CD4-positive, CD25-positive, alpha-beta regulatory T cell (primary cell): ENCODE results near the gene RPL3. TPM values are rescaled to one million over a fixed set of nuclear protein-coding genes. Genes with fewer than 3 reads are reported as not detected.

Source experiments
- ATAC-seq, 2 donors: fragments of 150-1000 bp; cut with Tn5 transposase; one replicate each; pipeline ENCODE4 v1.10.0; 2021; ENCODE audit warnings: low read depth in 2 of 2, moderate number of reproducible peaks in 2 of 2, moderate library complexity in 1 of 2
- DNase-seq, 3 donors: peaks; one replicate each; pipeline versions ENCODE4 v3.0.0 to v3.0.0-alpha.2; 2012 to 2022; ENCODE audit warnings: mixed read lengths in 1 of 3
- H3K27ac ChIP-seq: one replicate; pipeline ENCODE4 v1.7.0; 2013; ENCODE audit warnings: mild to moderate bottlenecking, low read length; ENCODE audit not compliant: insufficient read depth, poor library complexity, severe bottlenecking
- H3K27me3 ChIP-seq: one replicate; pipeline ENCODE4 v1.7.0; 2013; ENCODE audit warnings: low read length; ENCODE audit not compliant: control insufficient read depth, insufficient read depth
- H3K36me3 ChIP-seq: one replicate; pipeline ENCODE4 v1.7.0; 2013; ENCODE audit warnings: mild to moderate bottlenecking, low read length, moderate library complexity; ENCODE audit not compliant: control insufficient read depth, insufficient read depth
- H3K4me1 ChIP-seq: 2 replicates; pipeline ENCODE4 v1.7.0; 2013; ENCODE audit warnings: mild to moderate bottlenecking, low read length; ENCODE audit not compliant: insufficient read depth, control insufficient read depth, poor library complexity, severe bottlenecking
- H3K4me3 ChIP-seq: one replicate; pipeline ENCODE4 v1.7.0; 2013; ENCODE audit warnings: low read depth, mild to moderate bottlenecking, low read length, moderate library complexity
- H3K9me3 ChIP-seq, 2 experiments: 1 replicate in 1 of 2; 2 replicates in 1 of 2; pipeline ENCODE4 v1.7.0; 2013; ENCODE audit warnings: low read length in 2 of 2, mild to moderate bottlenecking in 1 of 2, moderate library complexity in 1 of 2; ENCODE audit not compliant: control insufficient read depth in 2 of 2
- H3K27ac Mint-ChIP-seq, 3 donors: one replicate each; pipeline ENCODE4 v1.8.0; 2020 to 2022; ENCODE audit warnings: mild to moderate bottlenecking in 3 of 3, mixed read lengths in 3 of 3, moderate library complexity in 2 of 3
- H3K27me3 Mint-ChIP-seq: one replicate; pipeline ENCODE4 v1.8.0; 2022; ENCODE audit warnings: mild to moderate bottlenecking, mixed read lengths
- H3K36me3 Mint-ChIP-seq: one replicate; pipeline ENCODE4 v1.8.0; 2020; ENCODE audit warnings: mixed read lengths
- H3K4me1 Mint-ChIP-seq, 4 donors: one replicate each; pipeline ENCODE4 v1.8.0; 2020 to 2022; ENCODE audit warnings: mixed read lengths in 4 of 4, mild to moderate bottlenecking in 1 of 4
- H3K4me3 Mint-ChIP-seq, 4 donors: one replicate each; pipeline ENCODE4 v1.8.0; 2020 to 2022; ENCODE audit warnings: mild to moderate bottlenecking in 4 of 4, mixed read lengths in 4 of 4, moderate library complexity in 3 of 4
- H3K9me3 Mint-ChIP-seq, 7 donors: one replicate each; pipeline ENCODE4 v1.8.0; 2020 to 2022; ENCODE audit warnings: mixed read lengths in 7 of 7, mild to moderate bottlenecking in 3 of 7, moderate library complexity in 2 of 7
- polyA plus RNA-seq, 4 donors: library from polyadenylated mRNA; unstranded; fragments of 300-500 nt; fragmentation: Illumina TruSeq; gene quantifications; one replicate each; pipeline ENCODE4 v1.2.3, GENCODE V29; 2021
- total RNA-seq: library from RNA; stranded (reverse); gene quantifications from one replicate; pipeline ENCODE4 v1.2.3, GENCODE V29; 2022

The RPL3 gene
- total and polyA plus RNA-seq, 5 donors from 2014 or later: 1,978 to 4,217 (median 2,589) TPM

DNA sequence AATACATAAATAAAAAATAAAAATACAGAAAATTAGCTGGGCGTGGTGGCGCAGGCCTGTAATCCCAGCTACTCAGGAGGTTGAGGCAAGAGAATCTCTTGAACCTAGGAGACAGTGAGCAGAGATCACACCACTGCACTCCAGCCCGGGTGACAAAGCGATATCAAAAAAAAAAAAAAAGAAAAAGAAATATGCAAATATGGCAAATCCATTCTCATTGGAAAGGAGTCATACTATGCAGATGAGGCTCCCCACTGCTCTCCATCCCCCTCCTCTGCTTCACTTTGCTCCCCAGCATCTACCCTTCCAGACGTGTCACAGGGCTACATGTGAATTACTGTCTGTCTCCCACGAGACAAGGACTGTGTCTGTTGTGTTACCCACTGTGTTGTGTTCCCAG lies 38.3 kb downstream of the RPL3 start:
- no peaks in the 10 kb centered on the region for H3K4me1 ChIP-seq
- Mint-ChIP-seq H3K36me3 (no peaks in the 10 kb centered on the region), H3K4me3 (no peak overlapping the region), H3K27me3 (peaks cover 10% of the 10 kb centered on the region), H3K27ac (no peak overlapping the region), H3K9me3 (peaks cover 0 to 12% (median 2%) of the 10 kb centered on the region in 7 donors), H3K4me1 (no peaks in the 10 kb centered on the region)
- peaks cover 0 to 8% of the 10 kb centered on the region in 2 experiments for H3K9me3 ChIP-seq
- ATAC-seq (no peak), DNase-seq (no peak)
- no peak overlapping the region for H3K4me3 ChIP-seq
- no peaks in the 10 kb centered on the region for H3K27me3 ChIP-seq
- no peak overlapping the region for H3K27ac ChIP-seq
- H3K36me3 ChIP-seq: no peaks in the 10 kb centered on the region

DNA sequence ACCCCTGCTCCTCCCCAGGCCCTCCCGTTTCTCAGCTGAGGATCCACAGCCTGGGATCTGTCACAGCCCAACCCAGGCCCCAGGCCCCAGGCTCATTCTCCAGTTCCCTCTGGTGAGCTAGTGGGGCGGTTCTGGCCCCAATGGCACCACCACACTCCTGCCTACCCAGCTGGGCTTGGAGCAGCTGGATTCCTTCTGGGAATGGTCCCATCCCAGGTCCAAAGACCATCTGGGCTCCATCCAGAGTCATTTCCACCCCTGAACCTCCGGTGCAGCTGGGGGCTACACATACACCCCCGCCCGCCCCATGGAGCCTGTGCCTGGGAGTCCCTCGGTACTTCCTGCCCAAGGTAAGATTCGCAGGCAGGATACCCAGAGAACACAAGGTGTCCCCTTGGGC lies 39.2 kb downstream of the RPL3 start:
- no peak for DNase-seq
- peaks cover 0 to 11% (median 2%) of the 10 kb centered on the region in 7 donors for H3K9me3 Mint-ChIP-seq
- ATAC-seq: no peak
- peaks cover 18% of the 10 kb centered on the region for H3K27me3 Mint-ChIP-seq
- H3K27ac Mint-ChIP-seq: no peak overlapping the region
- Histone ChIP-seq H3K4me3 (no peak overlapping the region), H3K9me3 (peaks cover 0 to 8% of the 10 kb centered on the region in 2 experiments), H3K36me3 (no peaks in the 10 kb centered on the region), H3K27me3 (no peaks in the 10 kb centered on the region), H3K4me1 (no peaks in the 10 kb centered on the region), H3K27ac (no peak overlapping the region)
- H3K4me3 Mint-ChIP-seq: no peak overlapping the region
- no peaks in the 10 kb centered on the region for H3K36me3 Mint-ChIP-seq
- H3K4me1 Mint-ChIP-seq: no peaks in the 10 kb centered on the region

DNA sequence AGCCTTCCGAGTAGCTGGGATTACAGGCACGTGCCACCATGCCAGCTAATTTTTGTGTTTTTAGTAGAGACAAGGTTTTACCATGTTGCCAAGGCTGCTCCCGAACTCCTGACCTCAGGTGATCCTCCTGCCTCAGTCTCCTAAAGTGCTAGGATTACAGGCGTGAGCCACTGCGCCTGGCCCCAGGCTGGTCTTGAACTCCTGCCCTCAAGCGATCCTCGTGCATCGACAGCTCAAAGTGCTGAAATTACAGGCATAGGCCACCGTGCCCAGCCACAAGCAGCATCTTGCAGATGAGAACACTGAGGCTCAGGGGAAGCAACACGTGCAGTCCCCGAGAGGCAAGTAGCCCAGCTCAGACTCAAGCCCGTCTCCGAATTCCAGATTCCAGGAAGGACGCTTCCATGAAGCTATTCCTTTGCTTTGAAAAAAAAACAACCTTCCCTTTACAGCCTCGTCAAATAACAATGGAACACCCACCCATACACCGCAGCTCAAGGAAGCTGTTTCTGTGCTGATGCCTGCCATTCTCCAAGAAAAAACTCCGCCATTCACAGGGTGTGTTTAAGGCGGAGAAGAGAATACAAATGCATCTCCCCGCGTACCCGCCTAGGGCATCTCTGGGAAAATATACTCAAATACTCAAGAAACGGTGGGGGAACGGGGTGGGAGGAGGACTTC lies 40.1 kb downstream of the RPL3 start:
- Mint-ChIP-seq H3K36me3 (no peaks in the 10 kb centered on the region), H3K4me1 (no peaks in the 10 kb centered on the region)

DNA sequence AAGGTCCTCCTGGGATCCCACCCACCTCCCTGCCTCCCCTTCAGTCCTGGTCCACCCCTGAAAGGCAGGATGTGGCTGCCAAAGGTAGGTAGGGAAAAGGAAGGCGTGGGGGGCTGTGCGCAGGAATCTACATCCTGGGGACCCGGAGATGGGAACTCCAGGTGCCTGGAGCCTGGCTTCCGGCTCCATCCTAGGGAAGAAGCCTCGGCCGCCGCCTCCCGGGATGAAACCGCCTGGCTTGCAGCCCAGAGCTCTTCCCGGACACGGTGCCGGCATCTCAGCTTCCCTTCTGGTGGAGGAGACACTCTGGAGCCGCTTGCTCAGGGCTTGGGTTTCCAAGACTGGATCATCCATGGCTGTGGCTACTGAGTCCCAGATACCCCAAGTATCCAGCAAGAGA lies 41.4 kb downstream of the RPL3 start:
- Mint-ChIP-seq H3K4me3 (no peak overlapping the region), H3K9me3 (peaks cover 0 to 5% (median 0%) of the 10 kb centered on the region in 7 donors), H3K36me3 (no peaks in the 10 kb centered on the region), H3K27ac (no peak overlapping the region), H3K27me3 (peaks cover 30% of the 10 kb centered on the region), H3K4me1 (no peaks in the 10 kb centered on the region)
- ATAC-seq (no peak), DNase-seq (no peak)
- Histone ChIP-seq H3K4me1 (no peaks in the 10 kb centered on the region), H3K9me3 (no peaks in the 10 kb centered on the region), H3K4me3 (no peak overlapping the region), H3K27ac (no peak overlapping the region), H3K27me3 (no peaks in the 10 kb centered on the region), H3K36me3 (no peaks in the 10 kb centered on the region)

More for the DNA sequence above, 40.1 kb downstream of the RPL3 start:
- Histone ChIP-seq H3K27ac (no peak overlapping the region), H3K4me3 (no peak overlapping the region), H3K4me1 (no peaks in the 10 kb centered on the region), H3K27me3 (no peaks in the 10 kb centered on the region), H3K9me3 (no peaks in the 10 kb centered on the region), H3K36me3 (no peaks in the 10 kb centered on the region)
- peaks cover 0 to 5% (median 1%) of the 10 kb centered on the region in 7 donors for H3K9me3 Mint-ChIP-seq
- no peak overlapping the region for H3K4me3 Mint-ChIP-seq
- H3K27ac Mint-ChIP-seq: no peak overlapping the region
- DNase-seq (no peak), ATAC-seq (no peak)
- H3K27me3 Mint-ChIP-seq: peaks cover 20% of the 10 kb centered on the region

DNA sequence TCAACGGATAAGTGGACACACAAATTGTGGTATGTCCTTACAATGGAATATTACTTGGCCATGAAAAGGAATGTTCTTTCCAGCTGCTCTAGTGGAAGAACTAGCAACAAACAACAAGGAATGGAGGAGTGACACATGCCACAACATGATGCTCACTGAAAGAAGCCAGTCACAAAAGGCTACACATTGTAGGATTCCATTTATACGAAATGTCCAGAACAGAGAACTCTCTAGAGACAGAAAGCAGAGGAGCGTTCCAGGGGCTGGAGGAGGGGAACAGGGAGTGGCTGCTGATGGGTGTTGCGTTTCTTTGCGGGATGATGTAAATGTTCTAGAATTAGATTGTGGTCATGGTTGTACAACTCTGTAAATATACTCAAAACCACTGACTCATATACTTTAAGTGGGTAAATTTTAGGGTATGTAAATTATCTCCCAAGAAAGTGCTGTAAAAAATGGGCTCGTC lies 42.2 kb downstream of the RPL3 start:
- no peaks in the 10 kb centered on the region for H3K27me3 ChIP-seq
- no peaks in the 10 kb centered on the region for H3K36me3 ChIP-seq
- no peak overlapping the region for H3K4me3 ChIP-seq
- Mint-ChIP-seq H3K4me3 (peak overlapping the region in 1 of 4 donors; percentile 21), H3K27me3 (peaks cover 32% of the 10 kb centered on the region), H3K9me3 (peaks cover 0 to 5% (median 0%) of the 10 kb centered on the region in 7 donors), H3K4me1 (no peaks in the 10 kb centered on the region), H3K36me3 (no peaks in the 10 kb centered on the region), H3K27ac (no peak overlapping the region)
- no peaks in the 10 kb centered on the region for H3K4me1 ChIP-seq
- no peaks in the 10 kb centered on the region for H3K9me3 ChIP-seq
- ATAC-seq: no peak
- DNase-seq: no peak
- H3K27ac ChIP-seq: no peak overlapping the region

DNA sequence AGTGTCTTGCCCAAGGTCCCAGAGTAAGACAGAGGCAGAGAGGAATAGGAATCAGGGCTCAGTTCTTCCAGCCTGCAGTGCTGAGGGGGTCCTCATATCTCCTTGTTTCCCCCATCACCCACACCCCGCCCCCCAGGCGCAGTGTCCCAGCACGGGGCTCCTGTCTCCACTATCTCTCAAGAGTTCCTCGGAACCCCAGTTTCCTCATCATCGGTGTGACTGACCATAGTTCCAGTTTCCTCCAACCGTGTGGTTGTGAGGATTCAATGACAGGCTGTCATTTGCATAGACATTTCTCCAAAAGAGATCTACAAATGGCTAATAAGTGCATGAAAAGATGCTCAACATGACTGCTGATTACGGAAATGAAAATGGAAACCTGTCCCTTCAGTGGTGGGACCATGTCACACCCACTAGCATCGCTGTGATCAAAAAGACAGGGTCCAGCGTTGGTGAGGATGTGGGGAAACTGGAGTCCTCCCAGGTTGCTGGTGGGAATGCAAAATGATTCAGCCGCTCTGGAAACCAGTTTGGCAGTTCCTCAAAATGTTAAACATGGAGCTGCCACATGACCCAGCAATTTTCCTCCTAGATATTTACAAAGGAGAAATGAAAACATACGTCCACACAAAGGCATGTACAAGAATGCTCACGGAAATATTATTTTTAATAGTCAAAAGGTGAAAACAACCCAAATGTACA lies 42.8 kb downstream of the RPL3 start:
- Histone ChIP-seq H3K36me3 (no peaks in the 10 kb centered on the region), H3K4me1 (no peaks in the 10 kb centered on the region), H3K4me3 (no peak overlapping the region), H3K9me3 (no peaks in the 10 kb centered on the region), H3K27me3 (no peaks in the 10 kb centered on the region), H3K27ac (no peak overlapping the region)
- ATAC-seq (no peak), DNase-seq (no peak)
- H3K4me1 Mint-ChIP-seq: no peaks in the 10 kb centered on the region
- H3K4me3 Mint-ChIP-seq: peak overlapping the region in 1 of 4 donors; percentile 21
- peaks cover 32% of the 10 kb centered on the region for H3K27me3 Mint-ChIP-seq
- H3K9me3 Mint-ChIP-seq: peaks cover 0 to 5% (median 0%) of the 10 kb centered on the region in 7 donors
- no peaks in the 10 kb centered on the region for H3K36me3 Mint-ChIP-seq
- no peak overlapping the region for H3K27ac Mint-ChIP-seq

DNA sequence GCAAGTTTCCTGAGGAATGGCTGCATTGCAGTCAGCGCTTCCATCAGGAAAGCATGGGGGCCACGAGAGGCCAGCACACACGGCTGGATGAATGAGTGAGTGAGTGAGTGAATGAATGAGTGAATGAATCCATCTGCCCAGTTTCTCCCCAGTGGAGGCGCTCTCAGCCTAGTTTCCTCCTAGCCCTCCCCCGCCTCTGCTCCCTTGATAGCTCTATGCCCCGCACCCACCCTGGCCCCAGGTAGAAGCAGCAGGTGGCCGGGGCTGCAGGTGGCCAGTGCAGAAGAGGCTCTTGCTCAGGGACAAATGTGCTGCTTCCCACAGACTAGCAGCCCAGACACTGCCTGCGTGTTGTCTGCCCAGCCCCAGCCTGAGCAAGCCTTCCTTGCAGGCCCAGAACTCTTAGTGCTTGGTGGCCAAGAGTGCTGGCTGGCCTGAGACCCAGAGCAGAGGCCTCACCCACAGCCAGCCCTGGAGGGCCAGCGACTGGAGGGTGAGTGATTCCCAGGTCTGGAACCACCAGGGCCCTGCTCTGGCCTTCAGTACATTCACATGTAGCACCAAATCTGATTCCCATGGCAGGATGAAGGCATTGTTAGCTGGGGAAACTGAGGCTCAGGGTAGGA lies 43.5 kb downstream of the RPL3 start:
- H3K4me3 Mint-ChIP-seq: no peak overlapping the region
- ATAC-seq (no peak), DNase-seq (no peak)
- no peaks in the 10 kb centered on the region for H3K9me3 ChIP-seq
- H3K4me3 ChIP-seq: no peak overlapping the region
- no peaks in the 10 kb centered on the region for H3K27me3 ChIP-seq
- peaks cover 32% of the 10 kb centered on the region for H3K27me3 Mint-ChIP-seq
- no peak overlapping the region for H3K27ac Mint-ChIP-seq
- no peaks in the 10 kb centered on the region for H3K4me1 ChIP-seq
- H3K36me3 Mint-ChIP-seq: no peaks in the 10 kb centered on the region
- H3K36me3 ChIP-seq: no peaks in the 10 kb centered on the region
- H3K9me3 Mint-ChIP-seq: peaks cover 0 to 5% (median 2%) of the 10 kb centered on the region in 7 donors
- no peaks in the 10 kb centered on the region for H3K4me1 Mint-ChIP-seq
- H3K27ac ChIP-seq: no peak overlapping the region
